Ovary (tissue), 3 donors: ENCODE data around the gene FHL5.

Experiments used
- EP300 ChIP-seq: sonication (generic); formaldehyde crosslinking; IDR thresholded peaks from one replicate; pipeline ENCODE4 v1.6.1; 2017; ENCODE audit warnings: antibody characterized with exemption
- POLR2A ChIP-seq: fragments of 450-650 bp; IDR thresholded peaks from one replicate; pipeline ENCODE4 v1.6.1; 2017; ENCODE audit warnings: antibody characterized with exemption, mild to moderate bottlenecking, moderate library complexity
- TF ChIP-seq, protein P1 (sequence below), 3 donors: fragments of 450-650 bp in 2 of 3; fragments of 200-600 bp in 1 of 3; IDR thresholded peaks; one replicate each; pipeline versions ENCODE4 v1.5.1 to v1.8.0; 2016 to 2022; ENCODE audit warnings: antibody characterized with exemption in 3 of 3, mild to moderate bottlenecking in 1 of 3
- donor health status: DM: no; HTN: no; CAD: no.

DNA sequence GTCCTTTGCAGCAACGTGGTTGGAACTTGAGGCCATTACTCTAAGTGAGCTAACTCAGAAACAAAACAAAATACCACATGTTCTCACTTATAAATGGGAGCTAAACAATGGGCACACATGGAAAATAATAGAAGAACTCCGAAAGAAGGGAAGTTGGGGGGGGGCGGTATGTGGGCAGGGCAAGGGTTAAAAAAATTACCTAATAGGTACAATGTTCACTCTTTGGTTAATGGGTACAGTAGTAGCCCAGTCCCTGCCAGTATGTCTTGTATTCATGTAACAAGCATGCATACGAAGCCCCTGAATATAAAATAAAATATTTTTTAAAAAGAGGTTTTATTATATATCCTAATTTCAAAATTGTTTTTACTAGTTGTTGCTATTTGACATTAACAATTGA is 15.3 kb upstream of the FHL5 start:
- TF ChIP-seq EP300 (no peak), POLR2A (no peak)
- TF ChIP-seq, protein P1, sequence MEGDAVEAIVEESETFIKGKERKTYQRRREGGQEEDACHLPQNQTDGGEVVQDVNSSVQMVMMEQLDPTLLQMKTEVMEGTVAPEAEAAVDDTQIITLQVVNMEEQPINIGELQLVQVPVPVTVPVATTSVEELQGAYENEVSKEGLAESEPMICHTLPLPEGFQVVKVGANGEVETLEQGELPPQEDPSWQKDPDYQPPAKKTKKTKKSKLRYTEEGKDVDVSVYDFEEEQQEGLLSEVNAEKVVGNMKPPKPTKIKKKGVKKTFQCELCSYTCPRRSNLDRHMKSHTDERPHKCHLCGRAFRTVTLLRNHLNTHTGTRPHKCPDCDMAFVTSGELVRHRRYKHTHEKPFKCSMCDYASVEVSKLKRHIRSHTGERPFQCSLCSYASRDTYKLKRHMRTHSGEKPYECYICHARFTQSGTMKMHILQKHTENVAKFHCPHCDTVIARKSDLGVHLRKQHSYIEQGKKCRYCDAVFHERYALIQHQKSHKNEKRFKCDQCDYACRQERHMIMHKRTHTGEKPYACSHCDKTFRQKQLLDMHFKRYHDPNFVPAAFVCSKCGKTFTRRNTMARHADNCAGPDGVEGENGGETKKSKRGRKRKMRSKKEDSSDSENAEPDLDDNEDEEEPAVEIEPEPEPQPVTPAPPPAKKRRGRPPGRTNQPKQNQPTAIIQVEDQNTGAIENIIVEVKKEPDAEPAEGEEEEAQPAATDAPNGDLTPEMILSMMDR (IDR thresholded peaks at IDR 0.05) = no peak
